Activated naive CD4-positive, alpha-beta T cell treated with anti-CD3 and anti-CD28 coated beads for 36 hours (primary cell): ENCODE results near the gene HK1. TPM values are rescaled to one million over a fixed set of nuclear protein-coding genes. Genes with fewer than 3 reads are reported as not detected.

Experiments
- CTCF ChIA-PET: fragments of 350-600 bp; sonication (Branson Sonifier 250); formaldehyde crosslinking; loops from one replicate; lab custom pipeline; 2021; ENCODE audit warnings: antibody characterized with exemption; lab: Charles Lee
- DNase-seq: peaks from one replicate; pipeline ENCODE4 v3.0.0-alpha.2; 2020
- H3K27ac Mint-ChIP-seq: one replicate; pipeline ENCODE4 v1.8.0; 2021; ENCODE audit warnings: mild to moderate bottlenecking, mixed read lengths
- H3K27me3 Mint-ChIP-seq: one replicate; pipeline ENCODE4 v1.8.0; 2021; ENCODE audit warnings: low read depth, mixed read lengths
- H3K36me3 Mint-ChIP-seq: one replicate; pipeline ENCODE4 v1.8.0; 2021; ENCODE audit warnings: low read depth, mixed read lengths
- H3K4me1 Mint-ChIP-seq: one replicate; pipeline ENCODE4 v1.8.0; 2021; ENCODE audit warnings: low read depth, mixed read lengths
- H3K4me3 Mint-ChIP-seq: one replicate; pipeline ENCODE4 v1.8.0; 2021; ENCODE audit warnings: mild to moderate bottlenecking, moderate library complexity, mixed read lengths
- H3K9me3 Mint-ChIP-seq: one replicate; pipeline ENCODE4 v1.8.0; 2021; ENCODE audit warnings: mixed read lengths
- intact Hi-C: fragments of 100-400 bp; cut with micrococcal nuclease; formaldehyde crosslinking; loops from one replicate; pipeline ENCODE4 v1.15.1; 2023
- total RNA-seq, 2 experiments: library from RNA; stranded (reverse); gene quantifications; one replicate each; pipeline ENCODE4 v1.2.3, GENCODE V29; 2021

HK1 gene
- total RNA-seq, 2 experiments from 2014 or later, result 172 to 179 TPM

- Mint-ChIP-seq H3K9me3 (no peaks in the 10 kb centered on the region), H3K36me3 (peaks cover 35% of the 10 kb centered on the region), H3K4me3 (no peak overlapping the region), H3K27me3 (no peaks in the 10 kb centered on the region), H3K27ac (peak overlapping the region; percentile 90), H3K4me1 (peaks cover 23% of the 10 kb centered on the region)
- DNase-seq, result peak; percentile 45
- intact Hi-C loops, result loop anchor here (5.0 kb wide), 3 partner anchors 73 to 433 kb away; partner anchors contain the start of gene DDX21
- CTCF ChIA-PET, result interaction anchor here (0.6 to 2.9 kb wide), 8 partner anchors 18 to 156 kb away, joined by 3 to 17 read pairs (median 6); no protein-coding TSS in a partner anchor
Measured at GRCh38 chr10:69389827-69390490, 111.7 kb downstream of the HK1 start.

GRCh38 chr10:69391158-69391557 is 112.9 kb downstream of the HK1 start:
- Mint-ChIP-seq H3K9me3 (no peaks in the 10 kb centered on the region), H3K27me3 (no peaks in the 10 kb centered on the region), H3K4me3 (no peak overlapping the region), H3K36me3 (peaks cover 27% of the 10 kb centered on the region), H3K4me1 (peaks cover 23% of the 10 kb centered on the region), H3K27ac (peak overlapping the region; percentile 90)
- CTCF ChIA-PET, result interaction anchor here (0.6 to 2.9 kb wide), 8 partner anchors 12 to 297 kb away, joined by 3 to 17 read pairs (median 6); no protein-coding TSS in a partner anchor
- DNase-seq, result no peak
- intact Hi-C loops, result loop anchor here (5.0 kb wide), 3 partner anchors 74 to 434 kb away; partner anchors contain the start of gene DDX21

- intact Hi-C loops, result loop anchor here (1.0 to 5.0 kb wide), 6 partner anchors 75 to 435 kb away; partner anchors contain the start of gene DDX21
- Mint-ChIP-seq H3K4me3 (no peak overlapping the region), H3K4me1 (peaks cover 23% of the 10 kb centered on the region), H3K9me3 (no peaks in the 10 kb centered on the region), H3K27me3 (no peaks in the 10 kb centered on the region), H3K27ac (peak overlapping the region; percentile 76), H3K36me3 (peaks cover 25% of the 10 kb centered on the region)
- CTCF ChIA-PET, result interaction anchor here (0.5 to 3.0 kb wide), 15 partner anchors 10 to 424 kb away, joined by 3 to 33 read pairs (median 4); no protein-coding TSS in a partner anchor
- DNase-seq, result peak; percentile 92
Measured at GRCh38 chr10:69392481-69393000, 114.2 kb downstream of the HK1 start.

GRCh38 chr10:69394020-69394419 is 115.7 kb downstream of the HK1 start:
- Mint-ChIP-seq H3K27me3 (no peaks in the 10 kb centered on the region), H3K27ac (no peak overlapping the region), H3K4me1 (peaks cover 22% of the 10 kb centered on the region), H3K36me3 (peaks cover 27% of the 10 kb centered on the region), H3K9me3 (no peaks in the 10 kb centered on the region), H3K4me3 (no peak overlapping the region)
- intact Hi-C loops, result loop anchor here (5.0 kb wide), 3 partner anchors 77 to 437 kb away; partner anchors contain the start of gene DDX21
- CTCF ChIA-PET, result interaction anchor here (1.0 to 3.0 kb wide), 5 partner anchors 13 to 160 kb away, joined by 5 to 33 read pairs (median 7); no protein-coding TSS in a partner anchor
- no peak for DNase-seq

- Mint-ChIP-seq H3K4me3 (no peak overlapping the region), H3K27ac (no peak overlapping the region), H3K36me3 (peaks cover 39% of the 10 kb centered on the region), H3K4me1 (no peaks in the 10 kb centered on the region), H3K27me3 (no peaks in the 10 kb centered on the region), H3K9me3 (no peaks in the 10 kb centered on the region)
- intact Hi-C loops, result no loop called here
- CTCF ChIA-PET, result interaction anchor here (0.6 to 1.8 kb wide), 5 partner anchors 9 to 178 kb away, joined by 3 to 8 read pairs (median 3); partner anchors contain the start of gene HKDC1
- no peak for DNase-seq
Measured at GRCh38 chr10:69397972-69398371, 119.7 kb downstream of the HK1 start.

- Mint-ChIP-seq H3K36me3 (peaks cover 40% of the 10 kb centered on the region), H3K4me1 (no peaks in the 10 kb centered on the region), H3K27ac (no peak overlapping the region), H3K9me3 (no peaks in the 10 kb centered on the region), H3K27me3 (no peaks in the 10 kb centered on the region), H3K4me3 (no peak overlapping the region)
- CTCF ChIA-PET, result interaction anchor here (1.0 to 1.4 kb wide), 3 partner anchors 9 to 163 kb away, joined by 3 to 4 read pairs (median 3); no protein-coding TSS in a partner anchor
- intact Hi-C loops, result no loop called here
- DNase-seq, result no peak
Measured at GRCh38 chr10:69398466-69398865, 120.2 kb downstream of the HK1 start.

GRCh38 chr10:69400936-69401335 is 122.6 kb downstream of the HK1 start:
- intact Hi-C loops, result no loop called here
- Mint-ChIP-seq H3K27me3 (no peaks in the 10 kb centered on the region), H3K4me3 (no peak overlapping the region), H3K36me3 (peaks cover 30% of the 10 kb centered on the region), H3K27ac (no peak overlapping the region), H3K9me3 (no peaks in the 10 kb centered on the region), H3K4me1 (no peaks in the 10 kb centered on the region)
- no peak for DNase-seq
- CTCF ChIA-PET, result interaction anchor here (1.5 kb wide), 1 partner anchor 36 kb away, joined by 4 read pairs; no protein-coding TSS in a partner anchor

- intact Hi-C loops, result no loop called here
- H3K4me1 Mint-ChIP-seq, result no peaks in the 10 kb centered on the region
Measured at GRCh38 chr10:69401416-69401815, 123.1 kb downstream of the HK1 start.

GRCh38 chr10:69402386-69402785 is 124.1 kb downstream of the HK1 start:
- no peaks in the 10 kb centered on the region for H3K27me3 Mint-ChIP-seq
- intact Hi-C loops, result no loop called here

More at GRCh38 chr10:69401416-69401815, 123.1 kb downstream of the HK1 start:
- DNase-seq, result no peak
- no peak overlapping the region for H3K27ac Mint-ChIP-seq
- peaks cover 30% of the 10 kb centered on the region for H3K36me3 Mint-ChIP-seq
- no peaks in the 10 kb centered on the region for H3K9me3 Mint-ChIP-seq
- H3K27me3 Mint-ChIP-seq, result no peaks in the 10 kb centered on the region
- CTCF ChIA-PET, result no interaction called here
- no peak overlapping the region for H3K4me3 Mint-ChIP-seq

GRCh38 chr10:69403066-69403465 is 124.8 kb downstream of the HK1 start:
- Mint-ChIP-seq H3K36me3 (peaks cover 28% of the 10 kb centered on the region), H3K9me3 (no peaks in the 10 kb centered on the region), H3K4me1 (peaks cover 3% of the 10 kb centered on the region), H3K27me3 (no peaks in the 10 kb centered on the region), H3K27ac (peak overlapping the region; percentile 42), H3K4me3 (no peak overlapping the region)
- intact Hi-C loops, result no loop called here
- no peak for DNase-seq
- CTCF ChIA-PET, result interaction anchor here (1.1 to 2.1 kb wide), 3 partner anchors 12 to 174 kb away, joined by 3 to 10 read pairs (median 4); no protein-coding TSS in a partner anchor

More at GRCh38 chr10:69402386-69402785, 124.1 kb downstream of the HK1 start:
- H3K9me3 Mint-ChIP-seq, result no peaks in the 10 kb centered on the region
- H3K27ac Mint-ChIP-seq, result no peak overlapping the region
- H3K4me3 Mint-ChIP-seq, result no peak overlapping the region
- H3K36me3 Mint-ChIP-seq, result peaks cover 28% of the 10 kb centered on the region
- no peak for DNase-seq
- no peaks in the 10 kb centered on the region for H3K4me1 Mint-ChIP-seq
- CTCF ChIA-PET, result interaction anchor here (0.6 to 1.1 kb wide), 2 partner anchors 9 to 11 kb away, joined by 3 to 4 read pairs; no protein-coding TSS in a partner anchor

- H3K4me1 Mint-ChIP-seq, result peaks cover 7% of the 10 kb centered on the region
- no peak for DNase-seq
- no peak overlapping the region for H3K4me3 Mint-ChIP-seq
- CTCF ChIA-PET, result interaction anchor here (0.5 to 2.1 kb wide), 4 partner anchors 13 to 174 kb away, joined by 3 to 10 read pairs (median 4); no protein-coding TSS in a partner anchor
- H3K9me3 Mint-ChIP-seq, result no peaks in the 10 kb centered on the region
- peaks cover 27% of the 10 kb centered on the region for H3K36me3 Mint-ChIP-seq
- no peak overlapping the region for H3K27ac Mint-ChIP-seq
- intact Hi-C loops, result no loop called here
- H3K27me3 Mint-ChIP-seq, result no peaks in the 10 kb centered on the region
Measured at GRCh38 chr10:69403519-69403918, 125.2 kb downstream of the HK1 start.

GRCh38 chr10:69404786-69405185 is 126.5 kb downstream of the HK1 start:
- peaks cover 22% of the 10 kb centered on the region for H3K36me3 Mint-ChIP-seq
- no peak overlapping the region for H3K27ac Mint-ChIP-seq
- H3K4me1 Mint-ChIP-seq, result peaks cover 11% of the 10 kb centered on the region
- intact Hi-C loops, result no loop called here
- no peaks in the 10 kb centered on the region for H3K27me3 Mint-ChIP-seq
- DNase-seq, result no peak
- no peak overlapping the region for H3K4me3 Mint-ChIP-seq
- no peaks in the 10 kb centered on the region for H3K9me3 Mint-ChIP-seq
- CTCF ChIA-PET, result interaction anchor here (2.1 to 4.2 kb wide), 2 partner anchors 165 to 171 kb away, joined by 10 to 52 read pairs; no protein-coding TSS in a partner anchor
